ENCODE measurements around the gene METAP1. TPM values are rescaled to one million over a fixed set of nuclear protein-coding genes. Genes with fewer than 3 reads are reported as not detected.

The METAP1 gene
- total RNA-seq (2014; rRNA removed; shearing (Covaris generic)) = 94.5 and 122 TPM in 2 replicates
- 58.7 and 64.1 TPM in 2 replicates for polyA plus RNA-seq (2016; fragmentation: Nextera tagmentation; extraction: Ambion mirVana)
- long read RNA-seq, transcript METAP1-201 (11 exons, 2,791 nt) = major isoform, 44 of 52 reads
- long read RNA-seq, partial matches to known transcripts = 3 of 52 reads
- long read RNA-seq, other reads (novel, unspliced or antisense) = 5 of 52 reads

DNA sequence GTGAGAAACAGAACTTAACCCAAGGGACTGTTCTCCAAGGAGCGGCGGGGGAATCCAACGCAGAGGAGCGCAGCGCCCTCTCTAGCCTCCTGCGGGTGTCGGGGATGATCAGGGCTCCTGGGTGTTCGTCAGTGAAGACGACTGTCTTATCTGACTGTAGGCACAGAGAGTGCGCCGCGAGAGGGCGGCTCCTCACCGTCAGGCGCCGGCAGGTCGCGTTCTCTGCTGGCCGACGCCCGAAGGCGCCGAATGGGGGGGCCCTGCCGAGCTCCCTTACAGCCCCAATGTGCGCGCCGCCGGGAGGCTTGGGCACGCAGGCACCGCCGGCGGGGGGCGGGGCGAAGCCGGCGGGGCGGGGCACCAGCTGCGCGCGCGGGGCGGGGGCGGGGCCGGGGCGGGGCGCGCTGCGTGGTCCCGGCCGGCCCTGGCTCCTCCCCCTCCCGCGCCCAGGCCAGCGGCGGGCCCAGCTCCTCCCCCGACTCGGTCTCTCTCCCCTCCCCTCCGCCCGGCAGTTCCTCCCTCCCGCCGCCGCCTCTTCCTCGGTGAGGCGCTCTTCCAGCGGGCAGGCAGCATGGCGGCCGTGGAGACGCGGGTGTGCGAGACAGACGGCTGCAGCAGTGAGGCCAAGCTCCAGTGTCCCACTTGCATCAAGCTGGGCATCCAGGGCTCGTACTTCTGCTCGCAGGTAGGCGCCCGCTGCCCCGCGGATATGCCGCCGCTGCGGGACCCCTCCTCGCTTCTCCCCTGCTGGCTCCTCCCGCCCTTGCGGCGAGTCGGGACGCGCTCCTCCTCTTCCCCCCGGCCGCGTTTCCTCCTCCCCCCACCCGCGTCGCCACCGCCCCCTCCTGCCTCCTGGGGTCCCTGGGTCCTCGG is at the start of gene METAP1:
METAP1 (plus strand) TSS at position 539 of the 873 bp plus-strand sequence; CDS start at position 572, 33 bp downstream.
- TF ChIP-seq STAT1 (IDR thresholded peaks at IDR 0.05; ENCODE audit: unreplicated experiment) = no peak
- no peak for TF ChIP-seq ZNF114 (CRISPR knock-in tag; IDR thresholded peaks at IDR 0.05)
- no peak for TF ChIP-seq EZH2phosphoT487 (IDR thresholded peaks at IDR 0.05; ENCODE audit: unreplicated experiment)
- TF ChIP-seq, protein P1, sequence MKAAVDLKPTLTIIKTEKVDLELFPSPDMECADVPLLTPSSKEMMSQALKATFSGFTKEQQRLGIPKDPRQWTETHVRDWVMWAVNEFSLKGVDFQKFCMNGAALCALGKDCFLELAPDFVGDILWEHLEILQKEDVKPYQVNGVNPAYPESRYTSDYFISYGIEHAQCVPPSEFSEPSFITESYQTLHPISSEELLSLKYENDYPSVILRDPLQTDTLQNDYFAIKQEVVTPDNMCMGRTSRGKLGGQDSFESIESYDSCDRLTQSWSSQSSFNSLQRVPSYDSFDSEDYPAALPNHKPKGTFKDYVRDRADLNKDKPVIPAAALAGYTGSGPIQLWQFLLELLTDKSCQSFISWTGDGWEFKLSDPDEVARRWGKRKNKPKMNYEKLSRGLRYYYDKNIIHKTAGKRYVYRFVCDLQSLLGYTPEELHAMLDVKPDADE (IDR thresholded peaks at IDR 0.05) = no peak; the same call in 1 of the 2 replicates
- TF ChIP-seq, protein P2, sequence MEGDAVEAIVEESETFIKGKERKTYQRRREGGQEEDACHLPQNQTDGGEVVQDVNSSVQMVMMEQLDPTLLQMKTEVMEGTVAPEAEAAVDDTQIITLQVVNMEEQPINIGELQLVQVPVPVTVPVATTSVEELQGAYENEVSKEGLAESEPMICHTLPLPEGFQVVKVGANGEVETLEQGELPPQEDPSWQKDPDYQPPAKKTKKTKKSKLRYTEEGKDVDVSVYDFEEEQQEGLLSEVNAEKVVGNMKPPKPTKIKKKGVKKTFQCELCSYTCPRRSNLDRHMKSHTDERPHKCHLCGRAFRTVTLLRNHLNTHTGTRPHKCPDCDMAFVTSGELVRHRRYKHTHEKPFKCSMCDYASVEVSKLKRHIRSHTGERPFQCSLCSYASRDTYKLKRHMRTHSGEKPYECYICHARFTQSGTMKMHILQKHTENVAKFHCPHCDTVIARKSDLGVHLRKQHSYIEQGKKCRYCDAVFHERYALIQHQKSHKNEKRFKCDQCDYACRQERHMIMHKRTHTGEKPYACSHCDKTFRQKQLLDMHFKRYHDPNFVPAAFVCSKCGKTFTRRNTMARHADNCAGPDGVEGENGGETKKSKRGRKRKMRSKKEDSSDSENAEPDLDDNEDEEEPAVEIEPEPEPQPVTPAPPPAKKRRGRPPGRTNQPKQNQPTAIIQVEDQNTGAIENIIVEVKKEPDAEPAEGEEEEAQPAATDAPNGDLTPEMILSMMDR (conservative IDR thresholded peaks at IDR 0.05; ENCODE audit: low read depth in 2 of 2) = peak; percentile 55 to 81
- TF ChIP-seq JUNB (IDR thresholded peaks at IDR 0.05; ENCODE audit: unreplicated experiment) = peak; percentile 28
- peak; percentile 98 for TF ChIP-seq POLR2AphosphoS5 (IDR thresholded peaks at IDR 0.05; ENCODE audit: low read depth)
- TF ChIP-seq NANOG (IDR thresholded peaks at IDR 0.05; ENCODE audit: borderline replicate concordance) = 0 out of 2 replicates have a peak, but pooled peaks have one; percentile 10
- TF ChIP-seq CREB1 (CRISPR knock-in tag; IDR thresholded peaks at IDR 0.05; ENCODE audit: low read depth) = peak; percentile 69
- peaks cover 30% of the 10 kb centered on the region for H3K4me1 Mint-ChIP-seq
- peak within 1 kb of the TSS; percentile 95 for H2AFZ ChIP-seq
- H3K9me2 ChIP-seq (ENCODE audit: insufficient read depth) = 0 out of 2 replicates have a peak, but pooled peaks cover 2% of the 10 kb centered on the region
- H3K27me3 Mint-ChIP-seq (ENCODE audit: insufficient read depth, low read depth, poor library complexity) = peaks cover 7% of the 10 kb centered on the region
- H3F3A ChIP-seq (replicated peaks; ENCODE audit: low read depth) = no peaks in the 10 kb centered on the region; the same call in 1 of the 2 replicates
- peak within 1 kb of the TSS; percentile 85 for H3K27ac Mint-ChIP-seq
- H3K36me3 Mint-ChIP-seq (ENCODE audit: low read depth) = peaks cover 11% of the 10 kb centered on the region; the same call in 2 of the 3 replicates
- peak within 1 kb of the TSS; percentile 97 for H3K4me3 ChIP-seq
- no peaks in the 10 kb centered on the region for H3K36me3 ChIP-seq (ENCODE audit: insufficient read depth)
- H3K79me2 ChIP-seq (replicated peaks; ENCODE audit: insufficient read depth) = peaks cover 44% of the 10 kb centered on the region
- peaks cover 33% of the 10 kb centered on the region for H4K20me1 ChIP-seq (replicated peaks; ENCODE audit: insufficient read depth)
- H3K27ac ChIP-seq (ENCODE audit: low read depth) = peak within 1 kb of the TSS; percentile 91
- peak within 1 kb of the TSS; percentile 86 for H3K4me3 Mint-ChIP-seq
- peak within 1 kb of the TSS; percentile 98 for H3K4me2 ChIP-seq
- H3K9me3 Mint-ChIP-seq = peaks cover 15% of the 10 kb centered on the region; the same call in 2 of the 3 replicates
- ATAC-seq = peak; percentile 87
- H3K4me1 ChIP-seq (ENCODE audit: insufficient read depth) = peaks cover 29% of the 10 kb centered on the region
- peak; percentile 96 for DNase-seq (ENCODE audit: low spot score)
- H3K27me3 ChIP-seq (ENCODE audit: insufficient read depth) = no peaks in the 10 kb centered on the region

DNA sequence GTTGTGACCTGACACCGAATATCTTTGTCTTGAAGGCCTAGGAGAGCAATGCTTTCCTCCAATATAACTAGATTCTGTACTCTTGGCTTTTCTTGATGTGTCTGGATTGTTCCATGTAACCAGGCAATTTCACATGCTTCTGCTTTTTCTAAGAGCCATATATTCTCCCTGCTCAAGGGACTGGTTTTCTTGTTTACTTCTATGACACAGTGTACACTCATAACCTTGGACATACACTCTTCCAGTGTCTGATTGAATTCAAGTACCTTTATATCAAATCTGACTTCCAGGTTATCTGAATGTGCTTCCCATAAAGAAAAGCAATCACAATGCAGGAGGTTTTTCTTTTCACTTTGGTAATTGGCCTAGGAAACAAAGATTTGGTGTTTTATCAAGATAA is 49.2 kb upstream of the METAP1 start:
- Histone ChIP-seq H2AFZ (peak overlapping the region; percentile 44; the same call in 1 of the 2 replicates), H3F3A (replicated peaks; ENCODE audit: low read depth) (no peaks in the 10 kb centered on the region), H3K27me3 (ENCODE audit: insufficient read depth) (no peaks in the 10 kb centered on the region), H3K4me3 (no peak overlapping the region), H3K36me3 (ENCODE audit: insufficient read depth) (no peaks in the 10 kb centered on the region), H3K9me2 (ENCODE audit: insufficient read depth) (no peaks in the 10 kb centered on the region), H3K79me2 (replicated peaks; ENCODE audit: insufficient read depth) (no peaks in the 10 kb centered on the region), H3K4me1 (ENCODE audit: insufficient read depth) (no peaks in the 10 kb centered on the region), H3K27ac (ENCODE audit: low read depth) (no peak overlapping the region), H4K20me1 (replicated peaks; ENCODE audit: insufficient read depth) (no peaks in the 10 kb centered on the region), H3K4me2 (no peak overlapping the region)
- TF ChIP-seq ZNF331 (CRISPR knock-in tag; IDR thresholded peaks at IDR 0.05; ENCODE audit: low read depth) (no peak), EZH2 (IDR thresholded peaks at IDR 0.05; ENCODE audit: low read depth, unreplicated experiment) (no peak), POLR2AphosphoS5 (IDR thresholded peaks at IDR 0.05; ENCODE audit: low read depth) (no peak), CREB1 (CRISPR knock-in tag; IDR thresholded peaks at IDR 0.05; ENCODE audit: low read depth) (no peak), ZNF114 (CRISPR knock-in tag; IDR thresholded peaks at IDR 0.05) (no peak)
- no peaks in the 10 kb centered on the region for H3K27me3 Mint-ChIP-seq (ENCODE audit: insufficient read depth, low read depth, poor library complexity)
- H3K36me3 Mint-ChIP-seq (ENCODE audit: low read depth) = no peaks in the 10 kb centered on the region
- H3K27ac Mint-ChIP-seq = no peak overlapping the region
- no peak overlapping the region for H3K4me3 Mint-ChIP-seq
- ATAC-seq (no peak), DNase-seq (ENCODE audit: low spot score) (no peak)
- no peaks in the 10 kb centered on the region for H3K9me3 Mint-ChIP-seq
- H3K4me1 Mint-ChIP-seq = no peaks in the 10 kb centered on the region

Data from GM23338 (cell line).